SU-DHL-6 (cell line): ENCODE data around the gene SLC10A3.
A peak's percentile ranks its signal among the peaks of the same experiment; 100 is the strongest.

Experiments used
- H2AFZ ChIP-seq: fragments of 200-600 bp; sonication (generic); 2 replicates; pipeline ENCODE4 v1.6.1; 2014; ENCODE audit warnings: low read depth, mild to moderate bottlenecking, moderate library complexity, mixed read lengths, antibody characterized with exemption, low read length; ENCODE audit not compliant: severe bottlenecking
- H3F3A ChIP-seq: fragments of 200-600 bp; shearing (Covaris generic); 2 replicates; pipeline ENCODE4 v1.6.0; 2016; ENCODE audit warnings: antibody characterized with exemption, mild to moderate bottlenecking; ENCODE audit not compliant: insufficient read depth
- H3K27ac ChIP-seq: fragments of 200-600 bp; sonication (generic); 2 replicates; pipeline ENCODE4 v1.5.1; 2016; ENCODE audit warnings: low read depth, mild to moderate bottlenecking, low read length, moderate library complexity, mixed read lengths
- H3K27me3 ChIP-seq: fragments of 200-600 bp; sonication (generic), shearing (Covaris generic); 2 replicates; pipeline ENCODE4 v1.6.0; 2014; ENCODE audit warnings: mild to moderate bottlenecking, low read length
- H3K36me3 ChIP-seq: fragments of 200-600 bp; sonication (generic); 2 replicates; pipeline ENCODE4 v1.6.1; 2014; ENCODE audit warnings: mild to moderate bottlenecking, low read length, mixed read lengths
- H3K4me2 ChIP-seq: fragments of 300-600, 200-600 bp; shearing (Covaris generic), sonication (generic); 2 replicates; pipeline ENCODE4 v1.6.0; 2014; ENCODE audit warnings: low read length, low read depth, mild to moderate bottlenecking; ENCODE audit not compliant: poor library complexity, severe bottlenecking
- H3K4me3 ChIP-seq: fragments of 200-600 bp; sonication (generic); 2 replicates; pipeline ENCODE4 v1.5.1; 2014; ENCODE audit warnings: antibody characterized with exemption, low read length, mild to moderate bottlenecking, mixed read lengths; ENCODE audit not compliant: insufficient read depth, poor library complexity, severe bottlenecking
- H3K79me2 ChIP-seq: fragments of 200-600 bp; sonication (generic); 2 replicates; pipeline ENCODE4 v1.6.1; 2014; ENCODE audit warnings: mild to moderate bottlenecking, low read length, moderate library complexity; ENCODE audit not compliant: insufficient read depth
- H3K9ac ChIP-seq: fragments of 200-600 bp; sonication (generic); 2 replicates; pipeline ENCODE4 v1.7.0; 2014; ENCODE audit warnings: mild to moderate bottlenecking, low read length
- H3K9me2 ChIP-seq: fragments of 200-600 bp; sonication (generic); replicated peaks from 2 replicates; pipeline ENCODE4 v1.6.1; 2014; ENCODE audit warnings: low read length; ENCODE audit not compliant: insufficient read depth
- H3K9me3 ChIP-seq: fragments of 200-600 bp; sonication (generic); 2 replicates; pipeline ENCODE4 v1.6.1; 2014; ENCODE audit warnings: low read length, mixed read lengths; ENCODE audit not compliant: insufficient read depth
- H4K20me1 ChIP-seq: fragments of 200-600 bp; sonication (generic); 2 replicates; pipeline ENCODE4 v1.6.1; 2014; ENCODE audit warnings: low read depth, mild to moderate bottlenecking, antibody characterized with exemption, low read length, moderate library complexity, mixed read lengths
- CTCF ChIP-seq: fragments of 200-600 bp; sonication (generic); IDR thresholded peaks from one replicate; pipeline ENCODE4 v1.5.1; 2017; ENCODE audit warnings: antibody characterized with exemption, mild to moderate bottlenecking, low read length, moderate library complexity; ENCODE audit not compliant: insufficient read depth, poor library complexity, severe bottlenecking
- EZH2phosphoT487 ChIP-seq: fragments of 200-600 bp; sonication (generic), shearing (Covaris generic); conservative IDR thresholded peaks from 2 replicates; pipeline ENCODE4 v1.6.1; 2018; ENCODE audit warnings: mild to moderate bottlenecking, antibody characterized with exemption, low read length, moderate library complexity, mixed read lengths

The SLC10A3 gene

GRCh38 chrX:154530286-154530685 lies 39.9 kb upstream of the SLC10A3 start:
- H3K4me3 ChIP-seq = no peak overlapping the region
- H3F3A ChIP-seq = no peaks in the 10 kb centered on the region
- no peak overlapping the region for H3K9ac ChIP-seq
- no peaks in the 10 kb centered on the region for H4K20me1 ChIP-seq
- H3K79me2 ChIP-seq = no peaks in the 10 kb centered on the region
- no peak overlapping the region for H3K27ac ChIP-seq
- H3K36me3 ChIP-seq = no peaks in the 10 kb centered on the region
- no peaks in the 10 kb centered on the region for H3K9me3 ChIP-seq
- no peak overlapping the region for H2AFZ ChIP-seq
- TF ChIP-seq EZH2phosphoT487 (no peak), CTCF (no peak)
- no peaks in the 10 kb centered on the region for H3K9me2 ChIP-seq
- H3K27me3 ChIP-seq = no peaks in the 10 kb centered on the region
- no peak overlapping the region for H3K4me2 ChIP-seq

- no peaks in the 10 kb centered on the region for H4K20me1 ChIP-seq
- no peak overlapping the region for H3K9ac ChIP-seq
- H3K4me3 ChIP-seq = no peak overlapping the region
- TF ChIP-seq EZH2phosphoT487 = no peak
- no peak for TF ChIP-seq CTCF
- no peaks in the 10 kb centered on the region for H3K9me2 ChIP-seq
- H3K4me2 ChIP-seq = no peak overlapping the region
- H2AFZ ChIP-seq = no peak overlapping the region
- no peaks in the 10 kb centered on the region for H3F3A ChIP-seq
- H3K9me3 ChIP-seq = no peaks in the 10 kb centered on the region
- H3K27me3 ChIP-seq = no peaks in the 10 kb centered on the region
- no peaks in the 10 kb centered on the region for H3K36me3 ChIP-seq
- H3K27ac ChIP-seq = no peak overlapping the region
- no peaks in the 10 kb centered on the region for H3K79me2 ChIP-seq
Observed at GRCh38 chrX:154529206-154529612, 38.8 kb upstream of the SLC10A3 start.

GRCh38 chrX:154526901-154527675 lies 36.7 kb upstream of the SLC10A3 start:
- Histone ChIP-seq H3K4me3 (peak overlapping the region; percentile 46), H3K9me3 (no peaks in the 10 kb centered on the region), H3K4me2 (peak overlapping the region; percentile 64), H3K79me2 (no peaks in the 10 kb centered on the region), H3F3A (no peaks in the 10 kb centered on the region), H3K27me3 (no peaks in the 10 kb centered on the region), H4K20me1 (no peaks in the 10 kb centered on the region), H3K36me3 (no peaks in the 10 kb centered on the region), H2AFZ (peak overlapping the region; percentile 82), H3K9me2 (no peaks in the 10 kb centered on the region), H3K27ac (peak overlapping the region; percentile 63), H3K9ac (peak overlapping the region; percentile 53)
- TF ChIP-seq EZH2phosphoT487 (no peak), CTCF (peak; percentile 21)
